Tibial nerve (tissue), 4 donors: Measurements from ENCODE around the gene SNX25. TPM values are rescaled to one million over a fixed set of nuclear protein-coding genes. Genes with fewer than 3 reads are reported as not detected.

Experiments
- DNase-seq, 2 donors: peaks; one replicate each; pipeline ENCODE4 v3.0.0-alpha.2; 2019; ENCODE audit warnings: low spot score in 2 of 2
- H3K27ac ChIP-seq, 4 donors: fragments of 200-600 bp; sonication (generic) in 3 of 4; one replicate each; pipeline ENCODE4 v1.5.1; 2017 to 2019; ENCODE audit warnings: mild to moderate bottlenecking in 1 of 4
- H3K27me3 ChIP-seq, 2 donors: fragments of 200-600 bp; sonication (generic) in 1 of 2; one replicate each; pipeline versions ENCODE4 v1.5.1 to v1.6.0; 2017 to 2019
- H3K36me3 ChIP-seq, 3 donors: fragments of 200-600 bp; sonication (generic); one replicate each; pipeline ENCODE4 v1.5.1; 2018 to 2019
- H3K4me1 ChIP-seq, 4 donors: fragments of 200-600 bp; sonication (generic) in 3 of 4; one replicate each; pipeline ENCODE4 v1.5.1; 2017 to 2019
- H3K4me3 ChIP-seq, 4 donors: fragments of 200-600 bp; sonication (generic) in 3 of 4; one replicate each; pipeline ENCODE4 v1.5.1; 2017 to 2019; ENCODE audit warnings: mild to moderate bottlenecking in 1 of 4, moderate library complexity in 1 of 4
- H3K9me3 ChIP-seq, 4 donors: fragments of 200-600 bp; sonication (generic) in 3 of 4; one replicate each; pipeline ENCODE4 v1.5.1; 2017 to 2019
- CTCF ChIP-seq, 5 experiments: fragments of 200-600 bp in 3 of 5; fragments of 450-650 bp in 2 of 5; sonication (generic) in 3 of 5; IDR thresholded peaks; one replicate each; pipeline ENCODE4 v1.5.1; 2016 to 2019; ENCODE audit warnings: antibody characterized with exemption in 5 of 5, mild to moderate bottlenecking in 3 of 5, moderate library complexity in 2 of 5
- EP300 ChIP-seq, 2 donors: sonication (generic); formaldehyde crosslinking; IDR thresholded peaks; one replicate each; pipeline ENCODE4 v1.6.1; 2017; ENCODE audit warnings: antibody characterized with exemption in 2 of 2, mild to moderate bottlenecking in 1 of 2
- POLR2A ChIP-seq, 2 donors: fragments of 450-650 bp; IDR thresholded peaks; one replicate each; pipeline ENCODE4 v1.6.1; 2017; ENCODE audit warnings: antibody characterized with exemption in 2 of 2, mild to moderate bottlenecking in 2 of 2, moderate library complexity in 2 of 2
- WGBS, 2 donors: methylation state at CpG; one replicate each; pipeline ENCODE4 v1.1.5; 2018; 5-methylcytosine and 5-hydroxymethylcytosine counted together
- total RNA-seq, 4 donors: library from RNA; depleted of rRNA; stranded (reverse); fragments of >200 nt; gene quantifications; one replicate each; pipeline ENCODE4 v1.1.0, GENCODE V29; 2016

Gene SNX25
- total RNA-seq, 4 donors from 2014 or later, result 17.7 to 29.4 (median 23.5) TPM

GRCh38 chr4:185270885-185271284, 61.5 kb downstream of the SNX25 start:
- no peak overlapping the region for H3K4me3 ChIP-seq
- peaks cover 0 to 42% (median 0%) of the 10 kb centered on the region in 3 donors for H3K36me3 ChIP-seq
- H3K27me3 ChIP-seq, result no peaks in the 10 kb centered on the region
- H3K4me1 ChIP-seq, result no peaks in the 10 kb centered on the region
- no peak for DNase-seq
- no peak overlapping the region for H3K27ac ChIP-seq
- 95% methylated on average over 6 of the region's 6 CpGs for WGBS, 2 donors
- H3K9me3 ChIP-seq, result no peaks in the 10 kb centered on the region
- TF ChIP-seq POLR2A (IDR thresholded peaks at IDR 0.05) (no peak), EP300 (IDR thresholded peaks at IDR 0.05) (no peak), CTCF (IDR thresholded peaks at IDR 0.05) (no peak)

- TF ChIP-seq POLR2A (IDR thresholded peaks at IDR 0.05) (no peak), CTCF (IDR thresholded peaks at IDR 0.05) (no peak), EP300 (IDR thresholded peaks at IDR 0.05) (no peak)
- no peaks in the 10 kb centered on the region for H3K27me3 ChIP-seq
- DNase-seq, result no peak
- 88 to 89% methylated on average over 6 of the region's 6 CpGs for WGBS, 2 donors
- no peaks in the 10 kb centered on the region for H3K9me3 ChIP-seq
- H3K4me3 ChIP-seq, result no peak overlapping the region
- no peak overlapping the region for H3K27ac ChIP-seq
- H3K36me3 ChIP-seq, result peaks cover 0 to 35% (median 0%) of the 10 kb centered on the region in 3 donors
- H3K4me1 ChIP-seq, result no peaks in the 10 kb centered on the region
These were observed 62.8 kb downstream of the SNX25 start for GRCh38 chr4:185272245-185272644.

GRCh38 chr4:185275501-185275900, 66.1 kb downstream of the SNX25 start:
- no peak for TF ChIP-seq POLR2A (IDR thresholded peaks at IDR 0.05)
- TF ChIP-seq EP300 (IDR thresholded peaks at IDR 0.05), result no peak
- no peak for TF ChIP-seq CTCF (IDR thresholded peaks at IDR 0.05)
- no peaks in the 10 kb centered on the region for H3K9me3 ChIP-seq
- DNase-seq, result no peak
- no peaks in the 10 kb centered on the region for H3K4me1 ChIP-seq
- H3K36me3 ChIP-seq, result peaks cover 0 to 14% (median 0%) of the 10 kb centered on the region in 3 donors
- H3K27ac ChIP-seq, result no peak overlapping the region
- no peaks in the 10 kb centered on the region for H3K27me3 ChIP-seq
- H3K4me3 ChIP-seq, result no peak overlapping the region

GRCh38 chr4:185276036-185276435, 66.6 kb downstream of the SNX25 start:
- Histone ChIP-seq H3K4me3 (no peak overlapping the region), H3K27me3 (no peaks in the 10 kb centered on the region), H3K4me1 (no peaks in the 10 kb centered on the region), H3K27ac (no peak overlapping the region), H3K36me3 (peaks cover 0 to 8% (median 0%) of the 10 kb centered on the region in 3 donors), H3K9me3 (no peaks in the 10 kb centered on the region)
- TF ChIP-seq EP300 (IDR thresholded peaks at IDR 0.05), result no peak
- no peak for TF ChIP-seq POLR2A (IDR thresholded peaks at IDR 0.05)
- no peak for TF ChIP-seq CTCF (IDR thresholded peaks at IDR 0.05)
- no peak for DNase-seq

- no peak for DNase-seq
- Histone ChIP-seq H3K36me3 (no peaks in the 10 kb centered on the region), H3K27ac (no peak overlapping the region), H3K27me3 (no peaks in the 10 kb centered on the region), H3K4me3 (no peak overlapping the region), H3K9me3 (no peaks in the 10 kb centered on the region), H3K4me1 (no peaks in the 10 kb centered on the region)
- TF ChIP-seq EP300 (IDR thresholded peaks at IDR 0.05), result no peak
- no peak for TF ChIP-seq POLR2A (IDR thresholded peaks at IDR 0.05)
- no peak for TF ChIP-seq CTCF (IDR thresholded peaks at IDR 0.05)
- WGBS, 2 donors, result 83 to 87% methylated on average over 3 of the region's 3 CpGs
These were observed 69.3 kb downstream of the SNX25 start for GRCh38 chr4:185278716-185279115.
